ENCODE measurements around the gene ALDH8A1. TPM values are rescaled to one million over a fixed set of nuclear protein-coding genes. Genes with fewer than 3 reads are reported as not detected.

The ALDH8A1 gene
- total RNA-seq, 1 donor from 2014 or later = 4.5 TPM

- intact Hi-C loops (cut with micrococcal nuclease) = no loop called here
Observed at GRCh38 chr6:134875367-134875766, 74.5 kb downstream of the ALDH8A1 start.

GRCh38 chr6:134873500-134874388 lies 76.2 kb downstream of the ALDH8A1 start:
- intact Hi-C loops (cut with micrococcal nuclease) = no loop called here

GRCh38 chr6:134870677-134871498 lies 79.0 kb downstream of the ALDH8A1 start:
- intact Hi-C loops (cut with micrococcal nuclease) = no loop called here

- intact Hi-C loops (cut with micrococcal nuclease) = no loop called here
Observed at GRCh38 chr6:134868812-134869211, 81.1 kb downstream of the ALDH8A1 start.

Other genes starting within 250 kb of the ALDH8A1 start
- 104 and 105 TPM in 2 replicates for gene HBS1L, start 104.7 kb upstream of the ALDH8A1 start, total RNA-seq
- gene MYB, start 231.2 kb upstream of the ALDH8A1 start, total RNA-seq = 52.6 and 58.3 TPM in 2 replicates

Data from T-helper 1 cell treated with Interleukin-12 subunit alpha and Interleukin-12 subunit beta and Interleukin-4 antibody, amounts not matched to agents 30 ng/mL and 1 ng/mL, for 36 hours (primary cell).